Measurements from ENCODE around the gene DDB1. TPM values are rescaled to one million over a fixed set of nuclear protein-coding genes. Genes with fewer than 3 reads are reported as not detected.

The DDB1 gene
- total RNA-seq, 2 donors from 2014 or later = 244 to 251 TPM

- Histone ChIP-seq H3K4me1 (ENCODE audit: control insufficient read depth, insufficient read depth, low read length) (no peaks in the 10 kb centered on the region), H3K36me3 (ENCODE audit: control insufficient read depth, insufficient read depth, low read length) (no peaks in the 10 kb centered on the region), H3K9me3 (ENCODE audit: control insufficient read depth, low read length) (no peaks in the 10 kb centered on the region), H3K4me3 (ENCODE audit: low read length) (no peak overlapping the region), H3K9ac (ENCODE audit: extremely low read depth, low read length, poor library complexity, severe bottlenecking) (no peak overlapping the region), H3K27ac (ENCODE audit: low read depth, low read length) (no peak overlapping the region), H3K27me3 (ENCODE audit: control insufficient read depth, insufficient read depth, low read length, poor library complexity, severe bottlenecking) (no peaks in the 10 kb centered on the region)
- no peaks in the 10 kb centered on the region for H3K9me3 Mint-ChIP-seq
- H3K4me1 Mint-ChIP-seq = no peaks in the 10 kb centered on the region
- peaks cover 36% of the 10 kb centered on the region for H3K36me3 Mint-ChIP-seq (ENCODE audit: low read depth)
- H3K4me3 Mint-ChIP-seq = no peak overlapping the region
- no peaks in the 10 kb centered on the region for H3K27me3 Mint-ChIP-seq (ENCODE audit: insufficient read depth)
- 94 to 95% methylated on average over 10 to 29 of the region's 29 CpGs for WGBS, 2 experiments (ENCODE audit: insufficient coverage in 1 of 2, insufficient read length in 1 of 2)
- no peak for TF ChIP-seq CTCF (conservative IDR thresholded peaks at IDR 0.05)
- DNase-seq = no peak
- no peak overlapping the region for H3K27ac Mint-ChIP-seq
Measured at GRCh38 chr11:61343792-61344745, 11.2 kb upstream of the DDB1 start.

GRCh38 chr11:61342207-61342803 lies 9.4 kb upstream of the DDB1 start:
- Histone ChIP-seq H3K4me1 (ENCODE audit: control insufficient read depth, insufficient read depth, low read length) (no peaks in the 10 kb centered on the region), H3K9me3 (ENCODE audit: control insufficient read depth, low read length) (no peaks in the 10 kb centered on the region), H3K27me3 (ENCODE audit: control insufficient read depth, insufficient read depth, low read length, poor library complexity, severe bottlenecking) (no peaks in the 10 kb centered on the region), H3K27ac (ENCODE audit: low read depth, low read length) (no peak overlapping the region), H3K9ac (ENCODE audit: extremely low read depth, low read length, poor library complexity, severe bottlenecking) (no peak overlapping the region), H3K36me3 (ENCODE audit: control insufficient read depth, insufficient read depth, low read length) (peaks cover 8% of the 10 kb centered on the region), H3K4me3 (ENCODE audit: low read length) (no peak overlapping the region)
- TF ChIP-seq CTCF (conservative IDR thresholded peaks at IDR 0.05) = no peak
- no peak for DNase-seq
- Mint-ChIP-seq H3K36me3 (ENCODE audit: low read depth) (peaks cover 46% of the 10 kb centered on the region), H3K4me1 (no peaks in the 10 kb centered on the region), H3K9me3 (no peaks in the 10 kb centered on the region), H3K4me3 (no peak overlapping the region), H3K27me3 (ENCODE audit: insufficient read depth) (no peaks in the 10 kb centered on the region), H3K27ac (no peak overlapping the region)
- WGBS, 2 experiments (ENCODE audit: insufficient coverage in 1 of 2, insufficient read length in 1 of 2) = 95 to 100% methylated on average over 6 to 20 of the region's 20 CpGs

- no peaks in the 10 kb centered on the region for H3K9me3 ChIP-seq (ENCODE audit: control insufficient read depth, low read length)
- no peak for DNase-seq
- Mint-ChIP-seq H3K9me3 (no peaks in the 10 kb centered on the region), H3K4me3 (no peak overlapping the region), H3K27me3 (ENCODE audit: insufficient read depth) (no peaks in the 10 kb centered on the region), H3K4me1 (no peaks in the 10 kb centered on the region), H3K36me3 (ENCODE audit: low read depth) (peaks cover 43% of the 10 kb centered on the region), H3K27ac (no peak overlapping the region)
- no peak overlapping the region for H3K9ac ChIP-seq (ENCODE audit: extremely low read depth, low read length, poor library complexity, severe bottlenecking)
- H3K27me3 ChIP-seq (ENCODE audit: control insufficient read depth, insufficient read depth, low read length, poor library complexity, severe bottlenecking) = no peaks in the 10 kb centered on the region
- 83 to 84% methylated on average over 4 of the region's 4 CpGs for WGBS, 2 experiments (ENCODE audit: insufficient coverage in 1 of 2, insufficient read length in 1 of 2)
- no peak overlapping the region for H3K4me3 ChIP-seq (ENCODE audit: low read length)
- H3K36me3 ChIP-seq (ENCODE audit: control insufficient read depth, insufficient read depth, low read length) = peaks cover 8% of the 10 kb centered on the region
- no peaks in the 10 kb centered on the region for H3K4me1 ChIP-seq (ENCODE audit: control insufficient read depth, insufficient read depth, low read length)
- no peak for TF ChIP-seq CTCF (conservative IDR thresholded peaks at IDR 0.05)
- H3K27ac ChIP-seq (ENCODE audit: low read depth, low read length) = no peak overlapping the region
Measured at GRCh38 chr11:61341706-61342105, 8.8 kb upstream of the DDB1 start.
